Stimulated activated CD8-positive, alpha-beta memory T cell treated with anti-CD3 and anti-CD28 coated beads, Interleukin-15, amount 100 ng/mL, for 24 hours (primary cell): ENCODE data around the gene TTC21B.

Source experiments
- DNase-seq: peaks from one replicate; pipeline ENCODE4 v3.0.0-alpha.2; 2020; ENCODE audit warnings: low read depth

The TTC21B gene

DNA sequence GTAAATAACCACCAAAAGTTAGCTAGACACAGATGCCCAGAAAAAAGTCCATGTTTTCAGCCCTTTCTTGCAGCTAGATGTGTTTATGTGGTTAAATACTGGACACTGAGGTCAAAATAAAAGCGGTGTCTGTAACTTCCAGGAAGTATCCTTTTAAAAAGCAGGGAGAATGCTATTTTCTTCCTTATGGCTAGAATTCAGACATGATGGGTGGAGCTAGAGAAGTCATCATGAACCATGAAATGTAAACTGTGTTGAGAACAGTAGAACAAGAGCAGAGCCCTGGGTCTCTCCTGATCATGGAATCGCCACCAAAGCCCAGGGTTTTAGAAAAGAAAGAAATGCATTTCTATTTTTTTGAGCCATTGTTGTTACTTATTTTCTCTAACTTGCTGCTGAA, 118.2 kb downstream of the TTC21B start:
- DNase-seq, result no peak

- no peak for DNase-seq
Measured at GRCh38 chr2:165833156-165833555, 120.4 kb downstream of the TTC21B start.

GRCh38 chr2:165827921-165828276, 125.7 kb downstream of the TTC21B start:
- no peak for DNase-seq

- DNase-seq, result no peak
Measured at GRCh38 chr2:165827016-165827920, 126.3 kb downstream of the TTC21B start.

GRCh38 chr2:165825041-165825440, 128.5 kb downstream of the TTC21B start:
- DNase-seq, result no peak
